HG03354 (cell line): Measurements from ENCODE around the gene ERP27.

Source experiments
- ATAC-seq: cut with Tn5 transposase; IDR thresholded peaks from one replicate; pipeline ENCODE4 v1.9.1; 2021; ENCODE audit warnings: mild to moderate bottlenecking; ENCODE audit not compliant: unreplicated experiment, poor library complexity, severe bottlenecking

The ERP27 gene

DNA sequence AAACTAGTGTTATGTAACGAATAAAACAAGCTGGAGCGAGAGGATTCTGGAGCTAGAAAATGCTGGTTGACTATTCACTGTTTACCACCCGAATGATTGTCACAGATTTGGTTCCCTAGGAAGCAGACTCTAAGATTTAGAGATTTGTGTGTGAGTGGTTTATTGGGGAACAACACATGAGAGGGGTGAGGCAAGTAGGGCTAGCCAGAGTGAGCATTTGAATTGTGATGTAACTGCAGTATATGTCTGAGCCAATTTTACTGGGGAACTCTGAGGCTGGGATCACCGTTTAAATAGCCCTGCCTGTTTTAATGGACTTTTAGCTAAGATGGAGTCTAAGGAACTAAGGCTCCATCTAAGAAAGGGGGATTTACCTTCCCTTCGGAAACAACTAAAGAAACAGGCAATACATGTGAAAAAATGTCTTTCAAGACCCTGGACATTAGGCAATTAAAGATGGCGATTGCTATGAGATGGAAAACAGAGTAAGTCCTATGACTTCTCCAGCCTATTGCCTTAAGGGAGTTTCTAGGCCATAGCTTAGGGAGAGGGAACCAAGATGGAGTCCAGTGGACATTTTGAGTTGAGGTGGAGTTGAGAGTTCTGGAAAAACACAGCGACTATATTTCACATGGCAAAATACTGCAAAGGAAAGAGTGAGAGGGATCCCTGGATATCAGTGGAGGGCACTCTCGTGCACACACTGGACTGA, 59.0 kb downstream of the ERP27 start:
- no peak for ATAC-seq

DNA sequence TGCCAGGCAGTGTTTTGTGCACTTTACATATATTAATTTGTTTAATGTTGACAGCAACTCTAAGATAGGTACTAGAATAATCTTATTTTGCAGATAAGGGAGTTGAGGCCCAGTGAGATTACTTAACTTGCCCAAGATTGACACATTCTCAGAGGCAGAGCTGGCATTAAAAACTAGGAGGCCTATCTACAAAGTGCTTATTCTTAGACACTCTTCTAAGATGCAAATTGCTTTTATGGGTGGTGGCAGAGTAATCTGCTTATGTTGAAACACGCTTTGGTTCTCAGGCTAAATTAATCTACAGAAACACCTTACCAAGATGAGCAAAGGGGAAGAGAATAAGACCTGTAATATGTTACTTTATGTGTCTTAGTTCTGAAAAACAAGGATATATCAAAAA, 59.8 kb downstream of the ERP27 start:
- ATAC-seq, result no peak

DNA sequence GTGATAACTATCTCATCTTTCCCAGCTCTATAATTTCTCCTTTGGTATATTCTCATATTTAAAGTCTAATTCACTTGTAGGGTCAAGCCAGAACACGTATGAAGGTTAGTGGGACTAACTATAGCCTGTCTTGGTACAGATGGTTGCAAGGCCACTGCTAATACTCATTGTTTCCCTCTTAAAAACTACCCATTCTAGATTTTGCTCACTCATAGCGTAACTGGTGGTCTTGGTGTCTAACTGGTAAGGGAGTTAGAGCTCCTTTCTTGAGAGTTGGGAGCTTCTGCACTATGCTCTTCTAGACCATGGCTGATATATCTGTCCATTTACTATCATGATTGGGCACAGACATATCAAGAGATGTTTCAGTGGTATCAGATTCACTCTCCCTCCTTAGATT, 61.5 kb downstream of the ERP27 start:
- ATAC-seq, result no peak

DNA sequence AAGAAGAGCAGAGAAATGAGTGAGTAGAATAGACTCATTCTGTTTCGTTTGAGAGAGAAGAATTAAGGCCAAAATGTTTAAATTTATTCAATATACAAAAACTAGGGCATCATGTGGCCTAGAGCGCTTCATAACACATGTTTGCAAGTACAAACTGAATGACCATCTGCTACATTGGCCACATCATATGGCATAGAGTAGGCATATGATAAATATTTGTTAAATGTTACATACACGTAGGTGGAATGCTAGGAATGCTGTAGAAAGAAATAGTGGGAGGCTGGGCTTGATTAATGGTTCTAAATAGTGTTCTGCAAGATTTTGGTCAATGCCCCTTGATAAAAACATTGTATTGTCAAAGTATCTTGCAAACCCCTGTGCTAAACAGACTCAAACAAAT, 63.5 kb downstream of the ERP27 start:
- no peak for ATAC-seq

DNA sequence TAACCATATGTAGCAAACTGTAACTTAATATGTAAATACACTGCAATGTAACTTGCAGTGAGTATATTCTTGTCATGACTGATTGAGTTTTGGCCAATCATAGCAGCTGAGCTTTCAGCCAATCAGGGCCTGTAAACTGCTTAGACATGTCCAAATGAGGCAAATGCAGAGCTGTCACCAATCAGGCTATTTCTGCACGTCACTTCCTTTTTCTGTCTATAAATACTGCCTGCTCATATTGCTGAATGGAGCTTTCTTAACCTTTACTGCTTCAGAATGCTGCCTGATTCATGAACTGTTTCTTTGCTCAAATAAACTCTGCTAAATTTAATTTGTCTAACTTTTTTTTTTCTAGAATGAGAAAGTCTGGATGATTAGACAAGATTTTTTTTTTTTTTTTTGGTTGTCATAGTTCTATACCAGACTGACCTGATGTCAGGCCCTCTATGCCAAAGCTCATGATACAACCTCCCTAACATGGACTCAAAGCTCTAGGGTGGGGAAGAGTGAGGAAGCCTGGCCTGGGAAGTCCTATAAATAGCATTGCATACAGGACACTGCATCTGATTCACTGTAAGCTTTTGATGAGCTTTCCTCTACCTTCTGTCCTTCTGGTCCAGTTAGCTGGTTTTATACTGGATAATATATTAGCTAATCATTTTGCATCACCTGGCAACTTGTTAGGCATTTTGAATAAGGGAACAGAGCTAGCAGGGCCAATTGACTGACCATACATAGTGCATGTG, 64.7 kb downstream of the ERP27 start:
- ATAC-seq, result no peak

DNA sequence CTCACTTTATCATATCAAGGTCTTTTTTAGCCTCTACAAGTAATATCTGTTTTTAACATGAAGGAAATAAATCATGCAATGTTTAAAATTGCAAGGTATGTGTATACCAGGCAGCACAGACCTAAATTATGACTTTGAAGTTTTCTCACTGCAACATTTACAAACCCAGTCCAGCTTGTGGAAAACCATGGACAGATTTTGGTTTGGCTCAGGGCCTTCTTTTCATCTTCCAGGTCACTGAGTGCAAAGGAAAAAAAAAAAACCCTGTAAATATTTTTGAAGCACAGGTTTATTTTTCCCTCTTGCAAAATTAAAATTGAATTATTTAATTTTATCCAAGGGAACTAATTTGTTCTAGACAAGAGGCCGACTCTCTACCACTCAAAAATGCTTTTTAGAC, 66.5 kb downstream of the ERP27 start:
- ATAC-seq, result no peak

DNA sequence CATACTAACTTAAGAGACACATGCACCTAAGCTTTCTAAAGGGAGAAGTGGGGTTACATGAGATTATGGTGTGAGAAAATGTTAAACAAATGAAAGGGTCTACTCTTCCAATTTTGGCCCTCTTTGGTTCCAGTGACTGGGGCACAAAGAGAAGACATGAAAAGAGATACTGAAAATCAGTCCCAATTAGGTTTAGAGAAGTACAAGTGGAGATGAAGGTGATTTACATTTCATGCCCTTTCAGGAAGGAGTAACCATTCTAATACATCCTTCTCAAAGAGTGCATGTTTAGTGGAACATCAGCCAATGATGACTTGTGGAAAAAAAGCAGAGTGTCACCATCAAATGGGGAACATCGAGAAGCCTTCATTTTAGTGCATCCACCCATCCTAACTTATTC, 67.1 kb downstream of the ERP27 start:
- no peak for ATAC-seq

DNA sequence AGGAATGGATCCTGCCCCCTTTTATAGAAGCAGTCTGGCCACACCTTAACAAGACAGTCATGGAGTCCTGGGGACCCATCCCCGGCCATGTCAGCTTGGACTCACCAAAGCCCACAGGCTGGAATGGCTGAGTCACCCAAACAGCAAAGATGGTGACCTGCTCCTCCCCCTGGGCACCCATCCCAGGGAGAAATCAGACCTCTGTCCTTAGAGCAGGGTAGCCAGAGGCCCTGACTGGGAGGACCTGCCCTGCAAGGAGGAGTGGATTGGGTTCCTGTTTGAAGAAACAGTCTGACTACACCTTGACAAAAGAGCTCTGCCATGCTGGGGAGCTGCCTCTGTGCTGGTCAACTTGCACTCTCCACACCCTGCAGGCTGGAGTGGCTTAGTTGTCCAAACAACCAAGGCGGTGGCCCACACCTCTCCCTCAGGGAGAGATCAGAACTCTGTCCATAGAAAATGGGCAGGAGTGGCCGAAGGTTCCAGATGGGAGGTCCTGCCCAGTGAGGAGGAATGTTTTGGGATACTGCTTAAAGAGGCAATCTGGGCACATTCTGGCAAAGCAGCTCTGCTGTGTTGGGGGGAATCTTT, 69.3 kb downstream of the ERP27 start:
- no peak for ATAC-seq
